IMR-90 (cell line): ENCODE results near the gene RARS2. TPM values are rescaled to one million over a fixed set of nuclear protein-coding genes. Genes with fewer than 3 reads are reported as not detected.
A peak's percentile ranks its signal among the peaks of the same experiment; 100 is the strongest.

ENCODE experiments used
- ATAC-seq: fragments of 200-7000 bp; cut with Tn5 transposase; 2 replicates; pipeline ENCODE4 v1.9.1; 2020; ENCODE audit warnings: low read depth, mild to moderate bottlenecking, moderate library complexity
- BruUV-seq: library from RNA; stranded (reverse); fragments of 400-500 nt; replicated peaks from 2 replicates; lab custom pipeline; 2021; lab: Mats Ljungman, UMichigan
- CTCF ChIA-PET: fragments of 300-600 bp; formaldehyde crosslinking; extraction: SDS; loops from one replicate; lab custom pipeline; 2021; ENCODE audit warnings: antibody characterized with exemption; lab: Yijun Ruan, JAX
- POLR2A ChIA-PET: fragments of 300-600 bp; sonication (Branson Sonifier 250); formaldehyde crosslinking; loops from one replicate; lab custom pipeline; 2022; ENCODE audit warnings: antibody characterized with exemption; ENCODE audit not compliant: unreplicated experiment; lab: Charles Lee
- DNase-seq: peaks from one replicate; pipeline ENCODE4 v3.0.0; 2013
- H2AFZ ChIP-seq: replicated peaks from 2 replicates; pipeline ENCODE3; 2013; ENCODE audit warnings: low read length, mild to moderate bottlenecking; ENCODE audit not compliant: poor library complexity
- H2AK5ac ChIP-seq: 2 replicates; pipeline ENCODE4 v1.6.1; 2013; ENCODE audit warnings: low read depth, low read length, inconsistent platforms
- H2AK9ac ChIP-seq: replicated peaks from 2 replicates; pipeline ENCODE3; 2013; ENCODE audit warnings: mild to moderate bottlenecking, low read depth, low read length, moderate library complexity; ENCODE audit not compliant: poor library complexity
- H2BK120ac ChIP-seq: 2 replicates; pipeline ENCODE4 v1.6.1; 2013; ENCODE audit warnings: low read depth, low read length, inconsistent platforms
- H2BK15ac ChIP-seq: 3 replicates; pipeline ENCODE4 v1.6.1; 2013; ENCODE audit warnings: low read depth, low read length, inconsistent platforms
- H2BK20ac ChIP-seq: 2 replicates; pipeline ENCODE4 v1.6.1; 2013; ENCODE audit warnings: low read depth, mild to moderate bottlenecking, inconsistent platforms, low read length, moderate library complexity
- H2BK5ac ChIP-seq: 2 replicates; pipeline ENCODE4 v1.6.1; 2013; ENCODE audit warnings: mild to moderate bottlenecking, low read depth, low read length, inconsistent platforms; ENCODE audit not compliant: poor library complexity, severe bottlenecking
- H3K14ac ChIP-seq: replicated peaks from 2 replicates; pipeline ENCODE4 v1.6.1; 2013; ENCODE audit warnings: low read depth, low read length, inconsistent platforms
- H3K18ac ChIP-seq: 2 replicates; pipeline ENCODE4 v1.6.1; 2013; ENCODE audit warnings: low read depth, low read length, control low read depth
- H3K23ac ChIP-seq: 2 replicates; pipeline ENCODE4 v1.6.1; 2013; ENCODE audit warnings: low read depth, low read length, inconsistent platforms
- H3K27ac ChIP-seq: 2 replicates; pipeline ENCODE4 v1.5.1; 2013; ENCODE audit warnings: mild to moderate bottlenecking, control low read depth, low read length; ENCODE audit not compliant: insufficient read depth
- H3K27me3 ChIP-seq: 2 replicates; pipeline ENCODE4 v1.6.1; 2013; ENCODE audit warnings: low read length; ENCODE audit not compliant: control insufficient read depth, insufficient read depth
- H3K36me3 ChIP-seq: 2 replicates; pipeline ENCODE4 v1.6.1; 2013; ENCODE audit warnings: low read length, mixed read lengths; ENCODE audit not compliant: control insufficient read depth, insufficient read depth
- H3K4ac ChIP-seq: 2 replicates; pipeline ENCODE4 v1.6.1; 2013; ENCODE audit warnings: low read depth, low read length, inconsistent platforms
- H3K4me1 ChIP-seq: 2 replicates; pipeline ENCODE4 v1.6.1; 2013; ENCODE audit warnings: low read length, mixed read lengths; ENCODE audit not compliant: control insufficient read depth, insufficient read depth
- H3K4me2 ChIP-seq: 2 replicates; pipeline ENCODE4 v1.6.1; 2013; ENCODE audit warnings: low read depth, mild to moderate bottlenecking, control low read depth, low read length, moderate library complexity
- H3K4me3 ChIP-seq: 2 replicates; pipeline ENCODE4 v1.5.1; 2013; ENCODE audit warnings: low read depth, mild to moderate bottlenecking, control low read depth, low read length, moderate library complexity; ENCODE audit not compliant: insufficient read depth
- H3K56ac ChIP-seq: 2 replicates; pipeline ENCODE4 v1.6.1; 2013; ENCODE audit warnings: low read length, inconsistent platforms; ENCODE audit not compliant: insufficient read depth; ENCODE audit errors: extremely low read depth
- H3K79me1 ChIP-seq, 2 experiments: 2 replicates each; pipeline ENCODE4 v1.6.1; 2013; ENCODE audit warnings: low read length in 2 of 2, inconsistent platforms in 1 of 2, low read depth in 1 of 2
- H3K9ac ChIP-seq: 2 replicates; pipeline ENCODE4 v1.6.1; 2013; ENCODE audit warnings: low read depth, low read length, control low read depth
- H3K9me1 ChIP-seq: 2 replicates; pipeline ENCODE4 v1.6.1; 2013; ENCODE audit warnings: low read length, inconsistent platforms; ENCODE audit not compliant: insufficient read depth
- H3K9me3 ChIP-seq: 2 replicates; pipeline ENCODE4 v1.6.1; 2013; ENCODE audit warnings: low read length; ENCODE audit not compliant: control insufficient read depth, insufficient read depth
- H4K20me1 ChIP-seq: 2 replicates; pipeline ENCODE4 v1.6.1; 2013; ENCODE audit warnings: low read length, inconsistent platforms; ENCODE audit not compliant: insufficient read depth
- H4K5ac ChIP-seq: 2 replicates; pipeline ENCODE4 v1.6.1; 2013; ENCODE audit warnings: mild to moderate bottlenecking, low read depth, low read length, control low read depth
- H4K8ac ChIP-seq, 2 experiments: 2 replicates each; pipeline ENCODE4 v1.6.1; 2013; ENCODE audit warnings: low read depth in 2 of 2, low read length in 2 of 2, control low read depth in 1 of 2, inconsistent platforms in 1 of 2
- H4K91ac ChIP-seq: 2 replicates; pipeline ENCODE4 v1.6.1; 2013; ENCODE audit warnings: low read depth, low read length, inconsistent platforms; ENCODE audit not compliant: insufficient read depth
- NFE2L2 ChIP-seq: fragments of 150-350 bp; IDR thresholded peaks from 2 replicates; pipeline ENCODE4 v1.6.1; 2016; ENCODE audit warnings: low read depth, mild to moderate bottlenecking, low read length
- WGBS, 2 experiments: methylation state at CpG; one replicate each; pipeline versions ENCODE4 v1.1.5 to v1.1.7; 2013; ENCODE audit warnings: missing lambda C conversion rate in 2 of 2; ENCODE audit not compliant: insufficient read length in 1 of 2; ENCODE audit errors: extremely low coverage in 2 of 2; 5-methylcytosine and 5-hydroxymethylcytosine counted together
- dilution Hi-C: fragments of 300-500 bp; cut with HindIII; formaldehyde crosslinking; loops from one replicate; pipeline ENCODE4 v1.14.3; 2018; ENCODE audit warnings: low sequenced_read_pairs; ENCODE audit not compliant: unreplicated experiment
- in situ Hi-C: fragments of 300-500 bp; cut with MboI; formaldehyde crosslinking; loops from 3 replicates; pipeline ENCODE4 v1.14.3; 2019; ENCODE audit warnings: low sequenced_read_pairs, inconsistent platforms, mixed read lengths
- intact Hi-C: fragments of 100-400 bp; cut with micrococcal nuclease; formaldehyde crosslinking; loops from 2 replicates; pipeline ENCODE4 v1.10.0; 2022
- polyA plus RNA-seq, 3 experiments: library from polyadenylated mRNA; depleted of rRNA; stranded (reverse); fragments of >200 nt; gene quantifications; 2 replicates each; pipeline ENCODE4 v1.2.3, GENCODE V29; 2012; ENCODE audit warnings: low replicate concordance in 1 of 3
- total RNA-seq: library from RNA; depleted of rRNA; stranded (reverse); fragments of >200 nt; gene quantifications from 2 replicates; pipeline ENCODE4 v1.2.3, GENCODE V29; 2012
- TF ChIP-seq, protein P1 (sequence below): fragments of 150-350 bp; IDR thresholded peaks from 2 replicates; pipeline ENCODE4 v1.6.1; 2017; ENCODE audit warnings: mild to moderate bottlenecking, antibody characterized with exemption, low read length, low read depth

RARS2 gene
- total and polyA plus RNA-seq, 2 of the 4 experiments (the other 2 are of a cell fraction) = 19.9 to 33.0 TPM

DNA sequence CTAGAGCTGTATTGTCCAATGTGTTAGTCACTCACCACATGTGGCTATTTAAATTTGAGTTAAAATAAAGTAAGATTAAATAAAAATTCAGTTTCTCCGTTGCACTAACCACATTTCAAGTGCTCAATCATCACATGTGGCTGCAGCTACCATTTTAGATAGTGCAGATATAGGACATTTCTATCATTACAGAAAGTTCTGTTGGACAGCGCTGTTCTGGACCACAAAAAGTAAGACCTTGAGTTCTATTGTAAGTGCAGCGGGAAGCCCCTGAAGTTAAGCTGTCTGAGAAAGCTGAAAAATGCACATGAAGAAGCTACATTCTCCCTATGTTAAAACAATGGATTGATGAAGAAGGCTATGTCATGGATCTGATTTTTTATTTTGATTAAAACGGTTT, 1.2 kb upstream of the RARS2 start:
- H4K8ac ChIP-seq = no peak overlapping the region
- H3K27ac ChIP-seq = no peak overlapping the region
- H3K9ac ChIP-seq = peak overlapping the region; percentile 96; the same call in 1 of the 2 replicates
- H2AK5ac ChIP-seq = no peak overlapping the region
- ATAC-seq (no peak), DNase-seq (peak; percentile 18)
- in situ Hi-C loops = no loop called here
- H3K14ac ChIP-seq = no peak overlapping the region
- no peak overlapping the region for H2BK120ac ChIP-seq
- H4K5ac ChIP-seq = no peak overlapping the region
- H3K56ac ChIP-seq = no peak overlapping the region
- H2AFZ ChIP-seq = no peak overlapping the region
- ChIA-PET POLR2A (no interaction called here), CTCF (no interaction called here)
- no peak overlapping the region for H2BK15ac ChIP-seq
- no peaks in the 10 kb centered on the region for H3K9me3 ChIP-seq
- peaks cover 7% of the 10 kb centered on the region for H3K36me3 ChIP-seq
- intact Hi-C loops = loop anchor here (1.0 kb wide), 1 partner anchor 108 kb away; no protein-coding TSS in a partner anchor
- peak overlapping the region; percentile 61 for H3K4me2 ChIP-seq
- H2AK9ac ChIP-seq = no peak overlapping the region
- no TSS peak for BruUV-seq
- no peak overlapping the region for H3K4ac ChIP-seq
- peak overlapping the region; percentile 77; the same call in 1 of the 2 replicates for H3K4me3 ChIP-seq
- peaks cover 22% of the 10 kb centered on the region for H4K20me1 ChIP-seq
- H3K18ac ChIP-seq = no peak overlapping the region
- peaks cover 27 to 50% of the 10 kb centered on the region in 2 experiments for H3K79me1 ChIP-seq
- dilution Hi-C loops = no loop called here
- peaks cover 2% of the 10 kb centered on the region for H3K4me1 ChIP-seq
- TF ChIP-seq, protein P1, sequence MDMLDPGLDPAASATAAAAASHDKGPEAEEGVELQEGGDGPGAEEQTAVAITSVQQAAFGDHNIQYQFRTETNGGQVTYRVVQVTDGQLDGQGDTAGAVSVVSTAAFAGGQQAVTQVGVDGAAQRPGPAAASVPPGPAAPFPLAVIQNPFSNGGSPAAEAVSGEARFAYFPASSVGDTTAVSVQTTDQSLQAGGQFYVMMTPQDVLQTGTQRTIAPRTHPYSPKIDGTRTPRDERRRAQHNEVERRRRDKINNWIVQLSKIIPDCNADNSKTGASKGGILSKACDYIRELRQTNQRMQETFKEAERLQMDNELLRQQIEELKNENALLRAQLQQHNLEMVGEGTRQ = no peak
- no peak for TF ChIP-seq NFE2L2
- no peak overlapping the region for H3K23ac ChIP-seq
- H3K9me1 ChIP-seq = peaks cover 3% of the 10 kb centered on the region; the same call in 1 of the 2 replicates
- WGBS, 2 experiments = no CpG with 5 or more reads among the region's 4 CpGs
- no peaks in the 10 kb centered on the region for H3K27me3 ChIP-seq
- H4K91ac ChIP-seq = no peak overlapping the region
- H2BK5ac ChIP-seq = no peak overlapping the region
- no peak overlapping the region for H2BK20ac ChIP-seq
